GM19463 (cell line): Measurements from ENCODE around the gene AP5B1.
"Not testable (repeated sequence)": the region's sequence is repeated elsewhere in the genome, so short reads cannot be mapped to it uniquely, and the experiment has no call there.

Experiments used
- ATAC-seq: cut with Tn5 transposase; IDR thresholded peaks from one replicate; pipeline ENCODE4 v1.9.1; 2021; ENCODE audit warnings: mild to moderate bottlenecking, moderate library complexity; ENCODE audit not compliant: unreplicated experiment

Gene AP5B1

GRCh38 chr11:65771589-65772112, 9.1 kb downstream of the AP5B1 start:
- no peak for ATAC-seq

GRCh38 chr11:65770951-65771567, 9.7 kb downstream of the AP5B1 start:
- ATAC-seq = no peak

GRCh38 chr11:65767806-65768205, 13.0 kb downstream of the AP5B1 start:
- not testable (repeated sequence) for ATAC-seq

- no peak for ATAC-seq
Measured at GRCh38 chr11:65767406-65767805, 13.4 kb downstream of the AP5B1 start.

GRCh38 chr11:65766535-65766934, 14.2 kb downstream of the AP5B1 start:
- ATAC-seq = no peak

- ATAC-seq = no peak
Measured at GRCh38 chr11:65764434-65764833, 16.3 kb downstream of the AP5B1 start.

- ATAC-seq = not testable (repeated sequence)
Measured at GRCh38 chr11:65762816-65763215, 18.0 kb downstream of the AP5B1 start.

GRCh38 chr11:65762169-65762568, 18.6 kb downstream of the AP5B1 start:
- ATAC-seq = not testable (repeated sequence)

- no peak for ATAC-seq
Measured at GRCh38 chr11:65745049-65745448, 35.7 kb downstream of the AP5B1 start.

GRCh38 chr11:65744699-65745042, 36.1 kb downstream of the AP5B1 start:
- no peak for ATAC-seq

GRCh38 chr11:65744026-65744698, 36.6 kb downstream of the AP5B1 start:
- ATAC-seq = no peak

GRCh38 chr11:65743681-65744025, 37.1 kb downstream of the AP5B1 start:
- no peak for ATAC-seq

- no peak for ATAC-seq
Measured at GRCh38 chr11:65742353-65742752, 38.4 kb downstream of the AP5B1 start.

GRCh38 chr11:65741185-65741584, 39.6 kb downstream of the AP5B1 start:
- no peak for ATAC-seq

- ATAC-seq = no peak
Measured at GRCh38 chr11:65739022-65739421, 41.8 kb downstream of the AP5B1 start.

GRCh38 chr11:65736810-65737209, 44.0 kb downstream of the AP5B1 start:
- ATAC-seq = no peak

GRCh38 chr11:65735111-65735510, 45.7 kb downstream of the AP5B1 start:
- ATAC-seq = not testable (repeated sequence)

- ATAC-seq = no peak
Measured at GRCh38 chr11:65730461-65730860, 50.3 kb downstream of the AP5B1 start.

GRCh38 chr11:65727865-65728264, 52.9 kb downstream of the AP5B1 start:
- no peak for ATAC-seq

GRCh38 chr11:65726660-65727059, 54.1 kb downstream of the AP5B1 start:
- no peak for ATAC-seq
